Heart left ventricle (tissue), 13 donors: ENCODE data around the gene DMTF1.

Source experiments
- POLR2A ChIP-seq, 2 donors: fragments of 450-650 bp; IDR thresholded peaks; one replicate each; pipeline ENCODE4 v1.6.1; 2017; ENCODE audit warnings: antibody characterized with exemption in 2 of 2, mild to moderate bottlenecking in 2 of 2, moderate library complexity in 2 of 2
- TF ChIP-seq, protein P1 (sequence below), 12 donors: fragments of 200-600 bp; sonication (generic) in 4 of 12; IDR thresholded peaks; one replicate each; pipeline versions ENCODE4 v1.5.0 to v1.8.0; 2018 to 2022; ENCODE audit warnings: antibody characterized with exemption in 12 of 12, mild to moderate bottlenecking in 5 of 12
- donor health status: ischemic (EF 13 %, LVEDD 7.1; RV severe dilation, severe dysfunction).
- donor health status: DM: no; HTN: yes; CAD: no.
- donor health status: DM: no; HTN: no; CAD: no.
- donor health status: ischemic (EF 25% LVEDD 6.9; RV normal size, moderate dysfunction).
- donor health status: ischemic (EF 25% LVEDD 5.7; RV mildly dilated, moderate dysfunction).
- donor health status: ischemic (EF 35%, LVEDD 5.7; RV mildly dilated, moderate dysfunction).
- donor health status: nonischemic (EF 11% LVEDD 7.7; RV severe dilation, severe dysfunction).
- donor health status: DM: yes; HTN: yes; CAD: no.
- donor health status: PGD.
- donor health status: ischemic (EF 29% LVEDD 5.4; RV normal size, mild dysfunction).
- donor health status: nonischemic (EF 23%, LVEDD 6.1; RV moderate dilation, normal function).

DNA sequence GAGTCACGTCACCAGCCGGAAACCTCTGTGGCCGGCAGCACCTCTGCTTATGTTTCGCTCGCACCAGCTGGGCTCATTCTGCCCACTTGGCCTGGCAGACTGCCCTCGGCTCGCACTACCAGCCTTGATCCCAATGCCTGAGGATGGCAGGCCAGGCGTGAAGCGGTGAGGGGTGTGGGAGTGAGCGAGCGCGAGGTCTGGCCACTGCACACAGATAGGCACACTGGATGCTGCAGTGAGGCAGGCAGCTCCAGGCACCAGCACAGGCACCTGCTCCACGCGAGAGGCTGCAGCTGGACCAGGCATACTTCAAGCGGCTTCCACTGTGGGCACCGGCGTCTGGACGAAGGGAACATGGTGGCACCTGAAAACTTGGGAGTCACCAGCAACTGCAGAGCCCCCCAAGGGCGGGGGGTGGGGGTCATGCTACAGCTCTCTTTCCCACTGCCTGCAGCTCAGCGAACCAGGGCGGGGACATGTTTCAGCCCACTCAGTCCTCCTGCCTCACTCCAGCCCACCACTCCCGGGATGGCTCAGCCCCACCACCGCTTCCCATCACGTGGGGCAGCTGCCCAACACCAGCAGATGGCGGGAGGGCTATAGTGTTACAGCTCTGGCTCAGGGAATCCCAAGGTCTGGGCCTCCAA, 5.4 kb upstream of the DMTF1 start:
- TF ChIP-seq, protein P1, sequence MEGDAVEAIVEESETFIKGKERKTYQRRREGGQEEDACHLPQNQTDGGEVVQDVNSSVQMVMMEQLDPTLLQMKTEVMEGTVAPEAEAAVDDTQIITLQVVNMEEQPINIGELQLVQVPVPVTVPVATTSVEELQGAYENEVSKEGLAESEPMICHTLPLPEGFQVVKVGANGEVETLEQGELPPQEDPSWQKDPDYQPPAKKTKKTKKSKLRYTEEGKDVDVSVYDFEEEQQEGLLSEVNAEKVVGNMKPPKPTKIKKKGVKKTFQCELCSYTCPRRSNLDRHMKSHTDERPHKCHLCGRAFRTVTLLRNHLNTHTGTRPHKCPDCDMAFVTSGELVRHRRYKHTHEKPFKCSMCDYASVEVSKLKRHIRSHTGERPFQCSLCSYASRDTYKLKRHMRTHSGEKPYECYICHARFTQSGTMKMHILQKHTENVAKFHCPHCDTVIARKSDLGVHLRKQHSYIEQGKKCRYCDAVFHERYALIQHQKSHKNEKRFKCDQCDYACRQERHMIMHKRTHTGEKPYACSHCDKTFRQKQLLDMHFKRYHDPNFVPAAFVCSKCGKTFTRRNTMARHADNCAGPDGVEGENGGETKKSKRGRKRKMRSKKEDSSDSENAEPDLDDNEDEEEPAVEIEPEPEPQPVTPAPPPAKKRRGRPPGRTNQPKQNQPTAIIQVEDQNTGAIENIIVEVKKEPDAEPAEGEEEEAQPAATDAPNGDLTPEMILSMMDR (IDR thresholded peaks at IDR 0.05), result no peak
- no peak for TF ChIP-seq POLR2A (IDR thresholded peaks at IDR 0.05)
